Sigmoid colon (tissue), 7 donors: ENCODE measurements around the gene BMP5. TPM values are rescaled to one million over a fixed set of nuclear protein-coding genes. Genes with fewer than 3 reads are reported as not detected.

ENCODE experiments used
- DNase-seq: peaks from one replicate; pipeline ENCODE4 v3.0.0-alpha.2; 2019
- H3K27ac ChIP-seq, 4 donors: fragments of 200-600 bp; sonication (generic); one replicate each; pipeline ENCODE4 v1.5.1; 2016 to 2019; ENCODE audit warnings: mild to moderate bottlenecking in 1 of 4
- H3K27me3 ChIP-seq, 3 donors: fragments of 200-600 bp; sonication (generic); one replicate each; pipeline ENCODE4 v1.5.1; 2019; ENCODE audit warnings: mild to moderate bottlenecking in 1 of 3
- H3K36me3 ChIP-seq, 4 donors: fragments of 200-600 bp; sonication (generic); one replicate each; pipeline ENCODE4 v1.5.1; 2016 to 2019
- H3K4me1 ChIP-seq, 4 donors: fragments of 200-600 bp; sonication (generic); one replicate each; pipeline ENCODE4 v1.5.1; 2017 to 2019
- H3K4me3 ChIP-seq, 4 donors: fragments of 200-600 bp; sonication (generic); one replicate each; pipeline ENCODE4 v1.5.1; 2017 to 2019; ENCODE audit warnings: mild to moderate bottlenecking in 2 of 4, moderate library complexity in 1 of 4
- H3K9me3 ChIP-seq, 4 donors: fragments of 200-600 bp in 3 of 4; sonication (generic) in 3 of 4; one replicate each; pipeline versions ENCODE4 v1.5.1 to v1.6.1; 2013 to 2019
- EP300 ChIP-seq, 4 donors: sonication (generic); formaldehyde crosslinking; IDR thresholded peaks; one replicate each; pipeline ENCODE4 v1.6.1; 2017; ENCODE audit warnings: antibody characterized with exemption in 4 of 4
- POLR2A ChIP-seq, 2 donors: fragments of 450-650 bp; IDR thresholded peaks; one replicate each; pipeline ENCODE4 v1.6.1; 2016; ENCODE audit warnings: antibody characterized with exemption in 2 of 2, mild to moderate bottlenecking in 2 of 2, moderate library complexity in 2 of 2
- POLR2AphosphoS5 ChIP-seq, 4 donors: sonication (generic); formaldehyde crosslinking; IDR thresholded peaks; one replicate each; pipeline ENCODE4 v1.6.1; 2017; ENCODE audit warnings: antibody characterized with exemption in 4 of 4
- WGBS, 2 donors: extraction: QIAGEN DNeasy Blood & Tissue Kit; methylation state at CpG; one replicate each; pipeline ENCODE4 v1.1.7; 2013; 5-methylcytosine and 5-hydroxymethylcytosine counted together
- intact Hi-C: fragments of 100-400 bp; cut with DNase I; formaldehyde crosslinking; loops from one replicate; pipeline ENCODE4 v1.15.1; 2023
- polyA plus RNA-seq, 3 donors: library from polyadenylated mRNA; stranded (reverse); fragments of 200-250 nt; gene quantifications; one replicate each; pipeline ENCODE4 v1.2.3, GENCODE V29; 2013
- total RNA-seq, 4 donors: library from RNA; depleted of rRNA; stranded (reverse); fragments of >200 nt; gene quantifications; one replicate each; pipeline ENCODE4 v1.1.0, GENCODE V29; 2016
- TF ChIP-seq, protein P1 (sequence below), 4 experiments: fragments of 450-650 bp in 3 of 4; fragments of 200-600 bp in 1 of 4; IDR thresholded peaks; one replicate each; pipeline ENCODE4 v1.5.1; 2016 to 2019; ENCODE audit warnings: antibody characterized with exemption in 4 of 4, mild to moderate bottlenecking in 3 of 4, moderate library complexity in 2 of 4
- donor health status: healthy with polysubstance abuse.
- donor health status: Bipolar disorder and iron deficiency.
- donor health status: healthy.

The BMP5 gene
- total and polyA plus RNA-seq, 7 donors: under 0.01 to 2.4 (median 0.76) TPM; not detected in 2

DNA sequence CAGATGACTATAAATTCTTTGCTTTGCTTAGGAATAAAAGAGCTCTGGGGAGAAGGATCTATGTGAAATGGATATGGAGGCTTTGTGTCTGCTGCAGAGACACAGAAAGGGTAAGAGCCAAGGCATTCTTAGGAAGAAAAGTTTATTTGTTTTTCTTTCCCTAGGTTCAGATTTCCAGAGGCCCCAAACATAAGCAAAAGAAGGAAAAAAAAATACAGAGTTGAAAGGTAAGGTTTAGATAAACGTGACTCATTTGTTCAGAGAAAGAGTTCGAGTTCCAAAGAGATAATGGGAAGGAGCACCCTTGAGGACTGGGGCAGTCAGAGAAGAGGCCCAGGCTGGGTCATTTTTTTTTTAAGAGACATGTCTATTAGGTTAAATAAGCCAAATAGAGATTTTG, 27.4 kb upstream of the BMP5 start:
- no peak overlapping the region for H3K27ac ChIP-seq
- H3K27me3 ChIP-seq: no peaks in the 10 kb centered on the region
- no peaks in the 10 kb centered on the region for H3K36me3 ChIP-seq
- DNase-seq: no peak
- WGBS, 2 donors: 51 to 74% methylated on average over 2 of the region's 2 CpGs
- TF ChIP-seq, protein P1, sequence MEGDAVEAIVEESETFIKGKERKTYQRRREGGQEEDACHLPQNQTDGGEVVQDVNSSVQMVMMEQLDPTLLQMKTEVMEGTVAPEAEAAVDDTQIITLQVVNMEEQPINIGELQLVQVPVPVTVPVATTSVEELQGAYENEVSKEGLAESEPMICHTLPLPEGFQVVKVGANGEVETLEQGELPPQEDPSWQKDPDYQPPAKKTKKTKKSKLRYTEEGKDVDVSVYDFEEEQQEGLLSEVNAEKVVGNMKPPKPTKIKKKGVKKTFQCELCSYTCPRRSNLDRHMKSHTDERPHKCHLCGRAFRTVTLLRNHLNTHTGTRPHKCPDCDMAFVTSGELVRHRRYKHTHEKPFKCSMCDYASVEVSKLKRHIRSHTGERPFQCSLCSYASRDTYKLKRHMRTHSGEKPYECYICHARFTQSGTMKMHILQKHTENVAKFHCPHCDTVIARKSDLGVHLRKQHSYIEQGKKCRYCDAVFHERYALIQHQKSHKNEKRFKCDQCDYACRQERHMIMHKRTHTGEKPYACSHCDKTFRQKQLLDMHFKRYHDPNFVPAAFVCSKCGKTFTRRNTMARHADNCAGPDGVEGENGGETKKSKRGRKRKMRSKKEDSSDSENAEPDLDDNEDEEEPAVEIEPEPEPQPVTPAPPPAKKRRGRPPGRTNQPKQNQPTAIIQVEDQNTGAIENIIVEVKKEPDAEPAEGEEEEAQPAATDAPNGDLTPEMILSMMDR (IDR thresholded peaks at IDR 0.05): no peak
- TF ChIP-seq POLR2AphosphoS5 (IDR thresholded peaks at IDR 0.05) (no peak), EP300 (IDR thresholded peaks at IDR 0.05) (no peak), POLR2A (IDR thresholded peaks at IDR 0.05) (no peak)
- no peaks in the 10 kb centered on the region for H3K9me3 ChIP-seq
- intact Hi-C loops: no loop called here
- H3K4me3 ChIP-seq: no peak overlapping the region
- H3K4me1 ChIP-seq: no peaks in the 10 kb centered on the region

DNA sequence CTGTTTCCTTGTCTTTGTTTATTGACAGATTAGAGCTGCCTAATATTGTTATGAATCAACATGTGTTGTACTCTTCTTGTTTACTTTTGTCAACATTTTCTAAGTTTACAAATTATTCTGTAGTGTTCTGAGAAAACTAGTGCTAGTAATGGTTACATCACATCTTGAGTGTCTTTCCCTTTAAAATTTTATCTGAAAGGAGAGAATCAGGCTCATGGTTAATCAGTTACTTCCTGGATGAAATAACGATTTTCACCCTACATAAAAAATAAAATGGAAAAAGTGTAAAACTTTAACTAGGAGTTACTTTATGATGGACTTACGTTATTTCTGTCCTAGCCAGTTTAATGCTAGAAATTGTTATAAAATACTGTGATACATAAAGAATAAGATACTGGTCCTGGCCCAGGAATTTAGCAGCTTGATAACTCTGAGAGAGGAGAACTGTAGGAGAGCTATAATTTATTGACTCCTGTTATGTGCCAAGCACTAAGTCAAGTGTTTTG, 26.4 kb upstream of the BMP5 start:
- intact Hi-C loops: no loop called here
- TF ChIP-seq, protein P1 (IDR thresholded peaks at IDR 0.05): no peak
- no peak for TF ChIP-seq POLR2AphosphoS5 (IDR thresholded peaks at IDR 0.05)
- TF ChIP-seq POLR2A (IDR thresholded peaks at IDR 0.05): no peak
- TF ChIP-seq EP300 (IDR thresholded peaks at IDR 0.05): no peak
- Histone ChIP-seq H3K4me1 (no peaks in the 10 kb centered on the region), H3K36me3 (no peaks in the 10 kb centered on the region), H3K9me3 (no peaks in the 10 kb centered on the region), H3K27me3 (no peaks in the 10 kb centered on the region), H3K27ac (no peak overlapping the region), H3K4me3 (no peak overlapping the region)
- DNase-seq: no peak
- WGBS, 2 donors: 15 to 55% methylated on average over 2 of the region's 2 CpGs

DNA sequence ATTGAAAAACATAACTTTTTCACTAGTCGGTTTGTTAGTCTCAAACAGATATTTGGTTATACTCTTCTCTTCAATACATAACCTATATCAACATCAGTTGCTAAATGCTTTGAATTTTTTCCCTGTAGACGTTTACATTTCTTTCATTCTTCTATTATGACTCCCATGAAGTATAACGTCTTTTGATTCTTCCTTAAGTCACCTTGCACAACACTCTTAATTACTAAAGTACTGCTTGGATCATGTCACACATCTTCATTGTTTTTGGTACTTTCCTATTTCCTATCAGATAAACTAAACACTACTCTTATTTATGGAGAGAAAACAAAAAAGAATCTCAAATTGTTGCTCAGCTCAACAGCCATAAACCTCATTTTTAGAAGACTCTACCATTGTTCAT, 23.0 kb upstream of the BMP5 start:
- Histone ChIP-seq H3K4me3 (no peak overlapping the region), H3K9me3 (no peaks in the 10 kb centered on the region), H3K36me3 (no peaks in the 10 kb centered on the region), H3K27ac (no peak overlapping the region), H3K27me3 (no peaks in the 10 kb centered on the region), H3K4me1 (no peaks in the 10 kb centered on the region)
- intact Hi-C loops: no loop called here
- no peak for DNase-seq
- WGBS, 2 donors: 65 to 73% methylated on average over 3 of the region's 3 CpGs
- no peak for TF ChIP-seq POLR2AphosphoS5 (IDR thresholded peaks at IDR 0.05)
- no peak for TF ChIP-seq POLR2A (IDR thresholded peaks at IDR 0.05)

DNA sequence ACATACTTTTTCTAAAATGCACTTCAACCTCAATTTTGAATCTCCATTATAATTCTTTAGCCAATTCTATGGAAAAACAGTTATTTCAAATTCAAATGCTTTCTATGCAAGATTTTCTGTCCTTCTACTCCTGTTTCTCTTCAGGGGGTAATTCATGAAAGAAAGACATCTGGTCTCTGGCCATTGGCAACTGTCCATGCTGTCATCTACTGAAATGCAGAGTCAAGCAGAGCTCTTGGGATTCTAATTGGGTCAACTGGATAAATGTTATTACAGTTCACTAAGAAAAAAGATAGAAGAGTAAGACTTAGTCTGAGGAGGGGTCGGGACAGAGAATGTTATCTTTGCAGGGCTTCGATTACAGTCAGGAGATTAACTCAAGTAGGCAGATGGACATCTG, 22.0 kb upstream of the BMP5 start:
- H3K4me1 ChIP-seq: no peaks in the 10 kb centered on the region
- intact Hi-C loops: no loop called here
- no peak overlapping the region for H3K27ac ChIP-seq
- H3K27me3 ChIP-seq: no peaks in the 10 kb centered on the region
- H3K9me3 ChIP-seq: no peaks in the 10 kb centered on the region
- DNase-seq: no peak
- 79 to 80% methylated on average over 2 of the region's 2 CpGs for WGBS, 2 donors
- no peaks in the 10 kb centered on the region for H3K36me3 ChIP-seq
- TF ChIP-seq EP300 (IDR thresholded peaks at IDR 0.05) (no peak), POLR2AphosphoS5 (IDR thresholded peaks at IDR 0.05) (no peak), POLR2A (IDR thresholded peaks at IDR 0.05) (no peak)
- TF ChIP-seq, protein P1 (IDR thresholded peaks at IDR 0.05): no peak
- H3K4me3 ChIP-seq: no peak overlapping the region

DNA sequence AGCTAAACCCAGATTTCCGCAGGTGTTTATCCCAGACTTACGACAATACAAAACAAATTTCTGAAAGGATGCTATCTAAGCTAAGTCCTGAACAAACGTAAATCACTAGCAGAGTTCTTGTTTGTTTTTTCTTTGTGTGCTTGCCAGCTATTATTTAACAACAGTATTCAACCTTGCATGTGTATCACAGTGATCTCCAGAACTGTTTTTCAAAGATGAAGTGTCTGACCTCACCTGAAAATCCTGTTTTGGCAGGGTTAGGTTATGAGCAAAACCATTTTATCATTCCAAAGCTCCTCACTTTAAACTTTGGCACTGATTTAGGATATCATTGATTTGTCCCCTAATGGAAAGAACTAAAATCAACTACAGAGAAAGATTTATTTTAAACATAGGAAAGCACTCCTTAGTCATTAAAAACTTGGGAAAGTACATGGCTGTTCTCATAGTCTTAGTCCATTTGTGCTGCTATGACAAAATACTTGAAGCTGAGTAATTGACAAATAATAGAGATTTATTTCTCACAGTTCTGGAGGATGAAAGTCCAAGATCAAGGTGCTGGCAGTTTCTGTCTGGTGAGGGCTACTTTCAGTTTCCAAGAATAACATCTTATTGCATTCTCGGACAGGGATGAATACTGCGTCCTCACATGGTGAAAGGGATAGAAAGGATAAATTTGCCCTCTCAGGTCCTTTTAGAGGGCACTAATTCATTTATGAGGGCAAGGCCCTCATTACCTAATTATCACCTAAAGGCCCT, 20.8 kb upstream of the BMP5 start:
- Histone ChIP-seq H3K4me1 (no peaks in the 10 kb centered on the region), H3K27me3 (no peaks in the 10 kb centered on the region), H3K9me3 (no peaks in the 10 kb centered on the region), H3K36me3 (no peaks in the 10 kb centered on the region), H3K27ac (no peak overlapping the region), H3K4me3 (no peak overlapping the region)
- DNase-seq: no peak
- no peak for TF ChIP-seq POLR2AphosphoS5 (IDR thresholded peaks at IDR 0.05)
- TF ChIP-seq, protein P1 (IDR thresholded peaks at IDR 0.05): no peak
- TF ChIP-seq EP300 (IDR thresholded peaks at IDR 0.05): no peak
- no peak for TF ChIP-seq POLR2A (IDR thresholded peaks at IDR 0.05)
- 60 to 76% methylated on average over 5 of the region's 5 CpGs for WGBS, 2 donors
- intact Hi-C loops: no loop called here
